SK-N-SH treated with all-trans-retinoic acid at 6 μM for 48 hours (cell line): Measurements from ENCODE around the gene KLRC2.
"Not testable (repeated sequence)": the region's sequence is repeated elsewhere in the genome, so short reads cannot be mapped to it uniquely, and the experiment has no call there.

Experiments used
- ATAC-seq: fragments of 200-7000 bp; cut with Tn5 transposase; 3 replicates; pipeline ENCODE4 v1.9.1; 2020; ENCODE audit warnings: mild to moderate bottlenecking, moderate library complexity
- BACH2 ChIP-seq: fragments of 250-450 bp; sonication (Bioruptor Pico); IDR thresholded peaks from 2 replicates; pipeline ENCODE4 v1.9.0; 2021; ENCODE audit warnings: mild to moderate bottlenecking, borderline replicate concordance
- ESRRG ChIP-seq: fragments of 250-450 bp; sonication (Bioruptor Pico); IDR thresholded peaks from 2 replicates; pipeline ENCODE4 v1.6.1; 2021; ENCODE audit warnings: mild to moderate bottlenecking
- GLIS3 ChIP-seq: fragments of 250-450 bp; sonication (Bioruptor Pico); IDR thresholded peaks from 2 replicates; pipeline ENCODE4 v1.5.0; 2020; ENCODE audit warnings: mild to moderate bottlenecking, moderate library complexity
- OSR1 ChIP-seq: fragments of 250-450 bp; sonication (Bioruptor Pico); IDR thresholded peaks from 2 replicates; pipeline ENCODE4 v1.8.0; 2022; ENCODE audit warnings: moderate library complexity, mild to moderate bottlenecking, inconsistent platforms
- PPARA ChIP-seq: fragments of 250-450 bp; sonication (Bioruptor Pico); IDR thresholded peaks from 2 replicates; pipeline ENCODE4 v1.5.0; 2020; ENCODE audit warnings: mild to moderate bottlenecking, borderline replicate concordance
- RARB ChIP-seq: fragments of 250-450 bp; sonication (Bioruptor Pico); IDR thresholded peaks from 2 replicates; pipeline ENCODE4 v1.8.0; 2021; ENCODE audit warnings: mild to moderate bottlenecking, moderate library complexity
- TCF4 ChIP-seq: fragments of 250-450 bp; sonication (Bioruptor Pico); IDR thresholded peaks from 2 replicates; pipeline ENCODE4 v1.8.0; 2021; ENCODE audit warnings: mild to moderate bottlenecking, moderate library complexity, borderline replicate concordance
- ZC3H10 ChIP-seq: fragments of 250-450 bp; sonication (Bioruptor Pico); IDR thresholded peaks from 2 replicates; pipeline ENCODE4 v1.5.1; 2021; ENCODE audit warnings: mild to moderate bottlenecking, moderate library complexity
- ZFP3 ChIP-seq: fragments of 250-450 bp; sonication (Bioruptor Pico); IDR thresholded peaks from 2 replicates; pipeline ENCODE4 v1.5.0; 2020; ENCODE audit warnings: mild to moderate bottlenecking, moderate library complexity
- ZFP30 ChIP-seq: fragments of 450-650 bp; formaldehyde crosslinking; IDR thresholded peaks from 2 replicates; pipeline ENCODE4 v1.5.0; 2022; ENCODE audit warnings: mild to moderate bottlenecking, moderate library complexity
- ZNF70 ChIP-seq: fragments of 450-650 bp; formaldehyde crosslinking; IDR thresholded peaks from 2 replicates; pipeline ENCODE4 v1.5.0; 2020; ENCODE audit warnings: mild to moderate bottlenecking, moderate library complexity
- ZNF8 ChIP-seq: fragments of 450-650 bp; formaldehyde crosslinking; IDR thresholded peaks from 2 replicates; pipeline ENCODE4 v1.5.0; 2020; ENCODE audit warnings: mild to moderate bottlenecking, moderate library complexity
- TF ChIP-seq, protein P1 (sequence below): fragments of 250-450 bp; sonication (Bioruptor Pico); IDR thresholded peaks from 2 replicates; pipeline ENCODE4 v1.5.1; 2021; ENCODE audit warnings: mild to moderate bottlenecking, moderate library complexity
- TF ChIP-seq, protein P2 (sequence below): fragments of 250-450 bp; sonication (Bioruptor Pico); IDR thresholded peaks from 2 replicates; pipeline ENCODE4 v1.5.1; 2020; ENCODE audit warnings: low read depth, mild to moderate bottlenecking, moderate library complexity
- TF ChIP-seq, protein P3 (sequence below): fragments of 250-450 bp; sonication (Bioruptor Pico); IDR thresholded peaks from 2 replicates; pipeline ENCODE4 v1.8.0; 2021; ENCODE audit warnings: low read depth, mild to moderate bottlenecking, moderate library complexity, borderline replicate concordance
- TF ChIP-seq, protein P4 (sequence below): fragments of 250-450 bp; sonication (Bioruptor Pico); IDR thresholded peaks from 2 replicates; pipeline ENCODE4 v1.8.0; 2020; ENCODE audit warnings: mild to moderate bottlenecking, moderate library complexity, borderline replicate concordance

The KLRC2 gene

DNA sequence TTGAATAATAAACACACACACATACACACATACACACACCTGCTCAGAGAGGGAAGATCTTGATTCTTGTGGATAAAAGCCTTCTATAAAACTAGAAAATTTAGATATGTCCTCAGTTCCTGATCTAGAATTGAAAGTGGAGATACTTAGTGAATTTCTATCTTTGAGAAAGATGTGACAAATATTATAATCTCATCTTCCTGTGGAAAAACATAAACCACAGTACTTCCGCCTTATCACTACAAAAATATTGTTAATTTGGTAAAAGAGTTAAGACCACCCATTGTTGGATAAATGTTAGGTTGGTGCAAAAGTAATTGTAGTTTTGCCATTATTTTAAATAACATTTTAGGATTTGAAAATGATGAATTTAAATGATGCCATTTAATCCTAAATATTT is 45.9 kb downstream of the KLRC2 start, which contains the start of gene KLRK1 (continued):
- TF ChIP-seq, protein P1, sequence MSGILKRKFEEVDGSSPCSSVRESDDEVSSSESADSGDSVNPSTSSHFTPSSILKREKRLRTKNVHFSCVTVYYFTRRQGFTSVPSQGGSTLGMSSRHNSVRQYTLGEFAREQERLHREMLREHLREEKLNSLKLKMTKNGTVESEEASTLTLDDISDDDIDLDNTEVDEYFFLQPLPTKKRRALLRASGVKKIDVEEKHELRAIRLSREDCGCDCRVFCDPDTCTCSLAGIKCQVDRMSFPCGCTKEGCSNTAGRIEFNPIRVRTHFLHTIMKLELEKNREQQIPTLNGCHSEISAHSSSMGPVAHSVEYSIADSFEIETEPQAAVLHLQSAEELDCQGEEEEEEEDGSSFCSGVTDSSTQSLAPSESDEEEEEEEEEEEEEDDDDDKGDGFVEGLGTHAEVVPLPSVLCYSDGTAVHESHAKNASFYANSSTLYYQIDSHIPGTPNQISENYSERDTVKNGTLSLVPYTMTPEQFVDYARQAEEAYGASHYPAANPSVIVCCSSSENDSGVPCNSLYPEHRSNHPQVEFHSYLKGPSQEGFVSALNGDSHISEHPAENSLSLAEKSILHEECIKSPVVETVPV (CRISPR knock-in tag): no peak
- no peak for TF ChIP-seq BACH2
- TF ChIP-seq ESRRG (CRISPR knock-in tag): no peak
- TF ChIP-seq TCF4 (CRISPR knock-in tag): no peak
- no peak for TF ChIP-seq ZC3H10 (CRISPR knock-in tag)

DNA sequence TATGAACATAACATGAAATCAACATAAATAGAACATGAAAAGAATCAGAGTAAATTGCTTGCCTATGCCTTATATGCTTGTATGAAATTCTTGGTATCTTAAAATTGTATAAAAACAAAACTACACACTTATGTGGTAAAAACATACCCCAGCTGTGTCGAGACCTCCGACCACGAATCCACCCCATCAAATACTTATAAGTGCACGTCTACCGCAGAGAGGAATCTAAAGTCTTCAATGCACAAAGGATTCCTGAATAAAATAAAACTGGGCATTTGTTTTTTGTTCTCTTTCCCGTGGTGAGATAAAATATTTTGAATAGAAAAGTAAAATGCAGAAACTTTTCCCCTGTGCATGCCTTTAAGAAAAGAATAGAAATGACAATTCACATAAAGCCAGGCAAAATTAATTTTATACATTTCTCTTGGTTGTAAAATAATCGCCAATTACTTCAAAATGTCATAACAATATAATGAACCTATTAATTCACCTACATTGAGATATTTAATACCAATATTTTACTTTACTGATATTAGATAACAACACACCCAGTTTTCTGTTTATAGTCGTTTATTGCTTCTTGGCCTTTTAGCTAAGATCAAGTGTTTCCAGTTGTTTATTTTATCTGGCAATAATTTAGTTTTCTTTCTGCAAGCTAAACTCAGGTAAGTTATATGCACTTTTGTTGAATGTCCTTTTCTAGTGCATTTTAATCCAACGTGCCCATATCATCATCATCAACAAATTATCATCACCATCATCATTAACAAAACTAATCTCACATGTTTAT is 47.0 kb downstream of the KLRC2 start:
- no peak for ATAC-seq

DNA sequence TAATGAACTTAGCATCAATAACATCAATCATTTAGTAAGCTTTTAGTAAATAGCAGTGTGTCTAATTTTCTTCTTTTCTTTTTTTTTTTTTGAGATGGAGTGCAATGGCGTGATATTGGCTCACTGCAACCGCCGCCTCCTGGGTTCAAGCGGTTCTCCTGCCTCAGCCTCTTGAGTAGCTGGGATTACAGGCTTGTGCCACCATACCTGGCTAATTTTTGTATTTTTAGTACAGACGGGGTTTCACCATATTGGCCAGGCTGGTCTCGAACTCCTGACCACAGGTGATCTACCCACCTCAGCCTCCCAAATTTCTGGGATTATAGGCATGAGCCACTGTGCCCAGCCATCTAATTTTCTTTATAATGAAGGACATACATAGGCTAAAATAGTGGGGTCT is 48.3 kb downstream of the KLRC2 start:
- not testable (repeated sequence) for ATAC-seq

More for the DNA sequence above, 47.0 kb downstream of the KLRC2 start:
- TF ChIP-seq, protein P2, sequence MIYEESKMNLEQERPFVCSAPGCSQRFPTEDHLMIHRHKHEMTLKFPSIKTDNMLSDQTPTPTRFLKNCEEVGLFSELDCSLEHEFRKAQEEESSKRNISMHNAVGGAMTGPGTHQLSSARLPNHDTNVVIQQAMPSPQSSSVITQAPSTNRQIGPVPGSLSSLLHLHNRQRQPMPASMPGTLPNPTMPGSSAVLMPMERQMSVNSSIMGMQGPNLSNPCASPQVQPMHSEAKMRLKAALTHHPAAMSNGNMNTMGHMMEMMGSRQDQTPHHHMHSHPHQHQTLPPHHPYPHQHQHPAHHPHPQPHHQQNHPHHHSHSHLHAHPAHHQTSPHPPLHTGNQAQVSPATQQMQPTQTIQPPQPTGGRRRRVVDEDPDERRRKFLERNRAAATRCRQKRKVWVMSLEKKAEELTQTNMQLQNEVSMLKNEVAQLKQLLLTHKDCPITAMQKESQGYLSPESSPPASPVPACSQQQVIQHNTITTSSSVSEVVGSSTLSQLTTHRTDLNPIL (CRISPR knock-in tag): no peak
- TF ChIP-seq, protein P1 (CRISPR knock-in tag): no peak

DNA sequence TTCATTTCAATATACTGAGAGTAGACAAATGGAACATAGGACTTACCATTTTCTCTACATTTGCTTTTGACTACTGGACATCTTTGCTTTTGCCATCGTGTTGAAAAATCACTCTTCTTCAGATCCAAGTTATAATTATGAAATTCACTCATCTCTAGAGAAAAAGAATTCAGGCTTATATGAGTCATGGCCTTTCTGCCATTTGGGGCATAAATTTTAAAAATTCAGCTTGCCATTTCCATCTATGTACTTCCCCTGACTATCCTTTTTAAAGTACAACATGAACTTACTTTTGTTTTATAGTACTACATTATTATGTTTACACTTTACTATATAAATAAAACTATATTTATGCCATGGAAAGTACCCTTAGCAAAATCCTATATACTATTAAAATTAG is 49.0 kb downstream of the KLRC2 start:
- TF ChIP-seq, protein P3, sequence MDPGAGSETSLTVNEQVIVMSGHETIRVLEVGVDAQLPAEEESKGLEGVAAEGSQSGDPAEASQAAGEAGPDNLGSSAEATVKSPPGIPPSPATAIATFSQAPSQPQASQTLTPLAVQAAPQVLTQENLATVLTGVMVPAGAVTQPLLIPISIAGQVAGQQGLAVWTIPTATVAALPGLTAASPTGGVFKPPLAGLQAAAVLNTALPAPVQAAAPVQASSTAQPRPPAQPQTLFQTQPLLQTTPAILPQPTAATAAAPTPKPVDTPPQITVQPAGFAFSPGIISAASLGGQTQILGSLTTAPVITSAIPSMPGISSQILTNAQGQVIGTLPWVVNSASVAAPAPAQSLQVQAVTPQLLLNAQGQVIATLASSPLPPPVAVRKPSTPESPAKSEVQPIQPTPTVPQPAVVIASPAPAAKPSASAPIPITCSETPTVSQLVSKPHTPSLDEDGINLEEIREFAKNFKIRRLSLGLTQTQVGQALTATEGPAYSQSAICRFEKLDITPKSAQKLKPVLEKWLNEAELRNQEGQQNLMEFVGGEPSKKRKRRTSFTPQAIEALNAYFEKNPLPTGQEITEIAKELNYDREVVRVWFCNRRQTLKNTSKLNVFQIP (CRISPR knock-in tag): no peak

DNA sequence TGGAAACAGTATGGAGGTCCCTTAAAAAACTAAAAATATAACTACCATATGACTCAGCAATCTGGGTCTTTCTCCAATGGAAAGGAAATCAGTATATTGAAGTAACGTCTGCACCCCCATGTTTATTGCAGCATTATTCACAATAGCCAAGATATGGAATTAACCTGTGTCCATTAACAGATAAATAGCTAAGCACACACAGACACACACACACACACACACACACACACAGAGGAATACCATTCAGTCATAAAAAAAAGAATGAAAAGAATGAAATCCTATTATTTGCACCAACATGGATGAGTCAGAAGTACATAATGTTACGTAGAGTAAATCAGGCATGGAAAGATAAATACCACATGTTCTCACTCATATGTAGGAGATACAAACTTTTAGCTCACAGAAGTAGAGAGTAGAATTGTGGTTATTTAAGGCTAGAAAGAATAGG is 50.6 kb downstream of the KLRC2 start:
- TF ChIP-seq, protein P4, sequence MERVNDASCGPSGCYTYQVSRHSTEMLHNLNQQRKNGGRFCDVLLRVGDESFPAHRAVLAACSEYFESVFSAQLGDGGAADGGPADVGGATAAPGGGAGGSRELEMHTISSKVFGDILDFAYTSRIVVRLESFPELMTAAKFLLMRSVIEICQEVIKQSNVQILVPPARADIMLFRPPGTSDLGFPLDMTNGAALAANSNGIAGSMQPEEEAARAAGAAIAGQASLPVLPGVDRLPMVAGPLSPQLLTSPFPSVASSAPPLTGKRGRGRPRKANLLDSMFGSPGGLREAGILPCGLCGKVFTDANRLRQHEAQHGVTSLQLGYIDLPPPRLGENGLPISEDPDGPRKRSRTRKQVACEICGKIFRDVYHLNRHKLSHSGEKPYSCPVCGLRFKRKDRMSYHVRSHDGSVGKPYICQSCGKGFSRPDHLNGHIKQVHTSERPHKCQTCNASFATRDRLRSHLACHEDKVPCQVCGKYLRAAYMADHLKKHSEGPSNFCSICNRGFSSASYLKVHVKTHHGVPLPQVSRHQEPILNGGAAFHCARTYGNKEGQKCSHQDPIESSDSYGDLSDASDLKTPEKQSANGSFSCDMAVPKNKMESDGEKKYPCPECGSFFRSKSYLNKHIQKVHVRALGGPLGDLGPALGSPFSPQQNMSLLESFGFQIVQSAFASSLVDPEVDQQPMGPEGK (CRISPR knock-in tag): no peak
- no peak for TF ChIP-seq GLIS3 (CRISPR knock-in tag)
- TF ChIP-seq PPARA (CRISPR knock-in tag): no peak
- TF ChIP-seq, protein P2 (CRISPR knock-in tag): no peak
- TF ChIP-seq TCF4 (CRISPR knock-in tag): no peak
- no peak for TF ChIP-seq ZNF70 (CRISPR knock-in tag)
- no peak for TF ChIP-seq ESRRG (CRISPR knock-in tag)
- no peak for TF ChIP-seq RARB (CRISPR knock-in tag)
- no peak for TF ChIP-seq ZNF8 (CRISPR knock-in tag)
- TF ChIP-seq OSR1: no peak
- TF ChIP-seq, protein P1 (CRISPR knock-in tag): no peak
- TF ChIP-seq, protein P3 (CRISPR knock-in tag): no peak
- TF ChIP-seq ZFP30 (CRISPR knock-in tag): no peak
- TF ChIP-seq BACH2: no peak
- TF ChIP-seq ZFP3 (CRISPR knock-in tag): no peak
- no peak for ATAC-seq

More for the DNA sequence above, 49.0 kb downstream of the KLRC2 start:
- no peak for ATAC-seq
